SK-N-SH (cell line): ENCODE measurements around the gene HSPE1.

ENCODE experiments used
- CTCF ChIP-seq: fragments of 200-600 bp; sonication (generic); IDR thresholded peaks from 2 replicates; pipeline ENCODE4 v1.6.1; 2017; ENCODE audit warnings: antibody characterized with exemption, mild to moderate bottlenecking, moderate library complexity
- EP300 ChIP-seq, 2 experiments: IDR thresholded peaks; 2 replicates each; pipeline versions ENCODE4 v1.4.0 to v1.6.1; 2012; ENCODE audit warnings: borderline replicate concordance in 1 of 2, low read depth in 1 of 2, low read length in 1 of 2
- RFX5 ChIP-seq: IDR thresholded peaks from 2 replicates; pipeline ENCODE4 v1.6.1; 2012; ENCODE audit warnings: mild to moderate bottlenecking, improper control_type of control experiment, low read length
- SIN3A ChIP-seq: IDR thresholded peaks from 2 replicates; pipeline ENCODE4 v1.6.1; 2012; ENCODE audit warnings: low read depth, mild to moderate bottlenecking, low read length, moderate library complexity, borderline replicate concordance
- SMC3 ChIP-seq: IDR thresholded peaks from 2 replicates; pipeline ENCODE4 v1.6.1; 2012; ENCODE audit warnings: low read depth, low read length, improper control_type of control experiment
- ZBTB33 ChIP-seq: IDR thresholded peaks from 2 replicates; pipeline ENCODE4 v1.4.0; 2012; ENCODE audit warnings: low read depth, borderline replicate concordance

GRCh38 chr2:197480165-197481036 lies 19.8 kb upstream of the HSPE1 start:
- no peak for TF ChIP-seq CTCF
- TF ChIP-seq SIN3A: no peak
- TF ChIP-seq ZBTB33: no peak
- TF ChIP-seq RFX5: no peak
- TF ChIP-seq SMC3: no peak
- TF ChIP-seq EP300 (IDR thresholded peaks at IDR 0.05; ENCODE audit: borderline replicate concordance in 1 of 2, low read depth in 1 of 2, low read length in 1 of 2): no peak
